ENCODE results near the gene TSACC. TPM values are rescaled to one million over a fixed set of nuclear protein-coding genes. Genes with fewer than 3 reads are reported as not detected.

Gene TSACC
- total RNA-seq, 1 experiment from 2014 or later: 0.51 TPM

DNA sequence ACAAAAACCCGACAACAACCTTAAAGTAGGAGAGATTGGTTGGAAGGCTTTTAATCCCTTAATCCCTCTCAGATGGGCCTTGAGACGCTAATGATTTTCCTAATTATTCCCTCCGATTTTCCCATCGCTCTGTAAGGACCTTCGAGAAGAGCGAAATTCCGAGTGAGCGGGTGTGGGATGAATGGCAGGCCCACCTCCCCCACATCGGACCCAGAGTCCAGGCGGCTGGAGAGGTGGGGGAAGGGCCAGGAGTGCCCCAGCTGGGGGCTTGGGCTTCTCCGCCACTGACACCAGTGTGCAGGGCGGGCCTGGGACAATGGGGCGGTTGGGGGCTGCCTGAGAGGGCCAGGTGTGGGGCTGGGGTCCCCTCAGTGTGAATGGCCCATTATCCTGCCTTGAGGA, 54.1 kb downstream of the TSACC start:
- Histone ChIP-seq H3K27ac (ENCODE audit: low read length) (no peak overlapping the region), H3K9me3 (ENCODE audit: low read length) (no peaks in the 10 kb centered on the region), H4K20me1 (ENCODE audit: low read length) (no peaks in the 10 kb centered on the region), H3K79me2 (ENCODE audit: low read length) (no peaks in the 10 kb centered on the region), H3K4me3 (ENCODE audit: low read length) (no peak overlapping the region), H3K36me3 (ENCODE audit: low read depth, low read length) (no peaks in the 10 kb centered on the region), H3F3A (ENCODE audit: low read length, unreplicated experiment) (no peaks in the 10 kb centered on the region), H3K9me2 (replicated peaks; ENCODE audit: low read length) (no peaks in the 10 kb centered on the region), H3K4me2 (ENCODE audit: low read length) (no peak overlapping the region), H3K27me3 (ENCODE audit: low read length) (no peaks in the 10 kb centered on the region), H2AFZ (ENCODE audit: low read length) (no peak overlapping the region), H3K4me1 (ENCODE audit: insufficient read depth, low read length) (peaks cover 6% of the 10 kb centered on the region), H3K9ac (ENCODE audit: low read length) (no peak overlapping the region)
- intact Hi-C loops (cut with micrococcal nuclease): no loop called here
- BruUV-seq (replicated peaks): no TSS peak
- POLR2A ChIA-PET (ENCODE audit: unreplicated experiment): no interaction called here
- TF ChIP-seq EZH2phosphoT487 (IDR thresholded peaks at IDR 0.05; ENCODE audit: borderline replicate concordance, low read length): no peak
- no peak for TF ChIP-seq EZH2 (IDR thresholded peaks at IDR 0.05; ENCODE audit: low read length, unreplicated experiment)
- TF ChIP-seq, protein P1, sequence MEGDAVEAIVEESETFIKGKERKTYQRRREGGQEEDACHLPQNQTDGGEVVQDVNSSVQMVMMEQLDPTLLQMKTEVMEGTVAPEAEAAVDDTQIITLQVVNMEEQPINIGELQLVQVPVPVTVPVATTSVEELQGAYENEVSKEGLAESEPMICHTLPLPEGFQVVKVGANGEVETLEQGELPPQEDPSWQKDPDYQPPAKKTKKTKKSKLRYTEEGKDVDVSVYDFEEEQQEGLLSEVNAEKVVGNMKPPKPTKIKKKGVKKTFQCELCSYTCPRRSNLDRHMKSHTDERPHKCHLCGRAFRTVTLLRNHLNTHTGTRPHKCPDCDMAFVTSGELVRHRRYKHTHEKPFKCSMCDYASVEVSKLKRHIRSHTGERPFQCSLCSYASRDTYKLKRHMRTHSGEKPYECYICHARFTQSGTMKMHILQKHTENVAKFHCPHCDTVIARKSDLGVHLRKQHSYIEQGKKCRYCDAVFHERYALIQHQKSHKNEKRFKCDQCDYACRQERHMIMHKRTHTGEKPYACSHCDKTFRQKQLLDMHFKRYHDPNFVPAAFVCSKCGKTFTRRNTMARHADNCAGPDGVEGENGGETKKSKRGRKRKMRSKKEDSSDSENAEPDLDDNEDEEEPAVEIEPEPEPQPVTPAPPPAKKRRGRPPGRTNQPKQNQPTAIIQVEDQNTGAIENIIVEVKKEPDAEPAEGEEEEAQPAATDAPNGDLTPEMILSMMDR (conservative IDR thresholded peaks at IDR 0.05; ENCODE audit: low read depth, low read length): no peak
- ATAC-seq: no peak
- CTCF ChIA-PET: no interaction called here
- no peak for DNase-seq

DNA sequence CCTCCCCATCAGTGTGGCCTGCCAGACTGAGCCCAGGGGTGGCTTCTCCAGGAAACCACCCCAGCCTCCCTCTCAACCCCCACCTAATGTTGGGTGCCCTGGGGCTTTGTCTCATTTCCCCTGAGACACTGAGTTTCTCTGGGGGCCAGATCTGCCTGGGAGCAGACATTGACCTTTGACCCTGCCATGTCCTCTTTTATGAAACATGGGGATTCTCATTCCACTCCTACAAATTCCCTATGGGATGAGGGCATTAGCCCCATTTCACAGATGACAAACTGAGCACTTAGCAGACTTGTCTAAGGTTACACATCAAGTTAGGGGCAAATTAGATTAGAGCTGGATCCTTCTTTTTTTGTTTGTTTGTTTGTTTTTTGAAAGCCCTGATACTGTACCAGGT, 54.8 kb downstream of the TSACC start:
- CTCF ChIA-PET: no interaction called here
- H3K79me2 ChIP-seq (ENCODE audit: low read length): no peaks in the 10 kb centered on the region

DNA sequence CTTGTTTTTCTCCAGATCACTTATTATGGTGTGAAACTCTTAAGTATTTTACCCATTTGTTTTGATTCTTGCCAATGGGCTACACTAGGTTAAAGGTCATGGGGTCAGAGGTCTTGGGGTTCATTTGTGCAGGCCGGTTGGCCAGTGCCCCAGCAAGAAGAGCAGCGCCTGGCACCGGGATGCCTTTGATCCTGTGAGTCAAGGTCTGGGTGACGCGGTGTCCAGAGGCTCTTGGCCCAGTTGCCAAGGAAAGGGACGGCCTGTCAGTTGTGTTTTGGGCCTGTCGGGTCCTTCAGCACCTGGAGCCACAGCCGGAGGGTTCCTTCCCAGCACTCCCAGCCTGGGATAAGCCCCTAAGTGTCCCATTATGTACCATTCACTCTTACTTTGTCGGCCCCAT, 55.8 kb downstream of the TSACC start:
- intact Hi-C loops (cut with micrococcal nuclease): no loop called here
- Histone ChIP-seq H4K20me1 (ENCODE audit: low read length) (no peaks in the 10 kb centered on the region), H3K79me2 (ENCODE audit: low read length) (no peaks in the 10 kb centered on the region), H3K27ac (ENCODE audit: low read length) (no peak overlapping the region), H3K9ac (ENCODE audit: low read length) (no peak overlapping the region), H3K4me3 (ENCODE audit: low read length) (no peak overlapping the region), H2AFZ (ENCODE audit: low read length) (no peak overlapping the region), H3K4me2 (ENCODE audit: low read length) (no peak overlapping the region), H3K9me3 (ENCODE audit: low read length) (peaks cover 2% of the 10 kb centered on the region; the same call in 1 of the 2 replicates), H3K27me3 (ENCODE audit: low read length) (no peaks in the 10 kb centered on the region), H3K36me3 (ENCODE audit: low read depth, low read length) (no peaks in the 10 kb centered on the region), H3F3A (ENCODE audit: low read length, unreplicated experiment) (no peaks in the 10 kb centered on the region), H3K4me1 (ENCODE audit: insufficient read depth, low read length) (peaks cover 10% of the 10 kb centered on the region), H3K9me2 (replicated peaks; ENCODE audit: low read length) (no peaks in the 10 kb centered on the region)
- CTCF ChIA-PET: interaction anchor here (0.8 kb wide), 1 partner anchor 52 kb away, joined by 3 read pairs; no protein-coding TSS in a partner anchor
- ATAC-seq (no peak), DNase-seq (no peak)
- no TSS peak for BruUV-seq (replicated peaks)
- TF ChIP-seq EZH2 (IDR thresholded peaks at IDR 0.05; ENCODE audit: low read length, unreplicated experiment): no peak
- TF ChIP-seq EZH2phosphoT487 (IDR thresholded peaks at IDR 0.05; ENCODE audit: borderline replicate concordance, low read length): no peak
- TF ChIP-seq, protein P1 (conservative IDR thresholded peaks at IDR 0.05; ENCODE audit: low read depth, low read length): no peak
- POLR2A ChIA-PET (ENCODE audit: unreplicated experiment): interaction anchor here (0.7 kb wide), 1 partner anchor 215 kb away, joined by 3 read pairs; no protein-coding TSS in a partner anchor

More for the DNA sequence above, 54.8 kb downstream of the TSACC start:
- no TSS peak for BruUV-seq (replicated peaks)
- H3K36me3 ChIP-seq (ENCODE audit: low read depth, low read length): no peaks in the 10 kb centered on the region
- H3K4me1 ChIP-seq (ENCODE audit: insufficient read depth, low read length): peaks cover 7% of the 10 kb centered on the region
- H4K20me1 ChIP-seq (ENCODE audit: low read length): no peaks in the 10 kb centered on the region
- no peaks in the 10 kb centered on the region for H3F3A ChIP-seq (ENCODE audit: low read length, unreplicated experiment)
- DNase-seq (no peak), ATAC-seq (no peak)
- intact Hi-C loops (cut with micrococcal nuclease): no loop called here
- H3K4me3 ChIP-seq (ENCODE audit: low read length): no peak overlapping the region
- no peaks in the 10 kb centered on the region for H3K9me2 ChIP-seq (replicated peaks; ENCODE audit: low read length)
- H3K27ac ChIP-seq (ENCODE audit: low read length): no peak overlapping the region
- H3K4me2 ChIP-seq (ENCODE audit: low read length): no peak overlapping the region
- H2AFZ ChIP-seq (ENCODE audit: low read length): no peak overlapping the region
- no peaks in the 10 kb centered on the region for H3K27me3 ChIP-seq (ENCODE audit: low read length)
- TF ChIP-seq, protein P1 (conservative IDR thresholded peaks at IDR 0.05; ENCODE audit: low read depth, low read length): no peak
- TF ChIP-seq EZH2 (IDR thresholded peaks at IDR 0.05; ENCODE audit: low read length, unreplicated experiment) (no peak), EZH2phosphoT487 (IDR thresholded peaks at IDR 0.05; ENCODE audit: borderline replicate concordance, low read length) (no peak)
- POLR2A ChIA-PET (ENCODE audit: unreplicated experiment): no interaction called here
- H3K9me3 ChIP-seq (ENCODE audit: low read length): no peaks in the 10 kb centered on the region
- H3K9ac ChIP-seq (ENCODE audit: low read length): no peak overlapping the region
